Endothelial cell of umbilical vein (primary cell): ENCODE measurements around the gene PRDM2. TPM values are rescaled to one million over a fixed set of nuclear protein-coding genes. Genes with fewer than 3 reads are reported as not detected.

Source experiments
- BruUV-seq: library from RNA; stranded (reverse); fragments of 400-500 nt; replicated peaks from 2 replicates; lab custom pipeline; 2021; lab: Mats Ljungman, UMichigan
- CTCF ChIA-PET: fragments of 300-600, 350-600 bp; sonication (Branson Sonifier 250); formaldehyde crosslinking; loops from one replicate; lab custom pipeline; 2021; ENCODE audit warnings: antibody characterized with exemption, inconsistent platforms; lab: Charles Lee
- POLR2A ChIA-PET: fragments of 300-600, 350-600 bp; sonication (Branson Sonifier 250); formaldehyde crosslinking; loops from one replicate; lab custom pipeline; 2021; ENCODE audit warnings: antibody characterized with exemption, inconsistent platforms; lab: Charles Lee
- DNase-seq: peaks from one replicate; pipeline ENCODE4 v3.0.0-alpha.2; 2011; ENCODE audit warnings: low read depth, low spot score
- FAIRE-seq: peaks from 2 replicates; lab custom pipeline; 2011; peaks lifted over from hg19 to GRCh38; lab: Jason Lieb, UNC
- H2AFZ ChIP-seq: 2 replicates; pipeline ENCODE4 v1.6.0; 2012; ENCODE audit warnings: low read depth, low read length, control low read depth, inconsistent platforms
- H3K27ac ChIP-seq: 2 replicates; pipeline ENCODE4 v1.5.1; 2011; ENCODE audit warnings: low read depth, mild to moderate bottlenecking, control low read depth, low read length, moderate library complexity; ENCODE audit not compliant: insufficient read depth
- H3K27me3 ChIP-seq, 2 experiments: 2 replicates each; pipeline versions ENCODE4 v1.6.0 to v1.6.1; 2011; ENCODE audit warnings: low read length in 2 of 2, mixed read lengths in 1 of 2; ENCODE audit not compliant: control insufficient read depth in 2 of 2, insufficient read depth in 2 of 2
- H3K36me3 ChIP-seq, 2 experiments: 2 replicates in 1 of 2; 3 replicates in 1 of 2; pipeline ENCODE4 v1.5.1; 2011; ENCODE audit warnings: low read length in 2 of 2, mild to moderate bottlenecking in 1 of 2, moderate library complexity in 1 of 2; ENCODE audit not compliant: control insufficient read depth in 2 of 2, insufficient read depth in 2 of 2; ENCODE audit errors: extremely low read depth in 1 of 2
- H3K4me1 ChIP-seq: 3 replicates; pipeline ENCODE4 v1.5.1; 2011; ENCODE audit warnings: mild to moderate bottlenecking, low read length; ENCODE audit not compliant: control insufficient read depth, insufficient read depth; ENCODE audit errors: extremely low read depth
- H3K4me2 ChIP-seq: 2 replicates; pipeline ENCODE4 v1.6.1; 2011; ENCODE audit warnings: low read length, control low read depth, mixed read lengths; ENCODE audit not compliant: insufficient read depth
- H3K4me3 ChIP-seq, 3 experiments: fragments of 200-600 bp in 1 of 3; sonication (generic), shearing (Covaris generic) in 1 of 3; replicated peaks in 1 of 3; 2 replicates each; pipeline ENCODE4 v1.5.1; 2011 to 2016; ENCODE audit warnings: control low read depth in 3 of 3, low read length in 3 of 3, mild to moderate bottlenecking in 2 of 3, inconsistent platforms in 1 of 3, low read depth in 1 of 3, moderate library complexity in 1 of 3; ENCODE audit not compliant: insufficient read depth in 1 of 3
- H3K79me2 ChIP-seq: 2 replicates; pipeline ENCODE4 v1.6.0; 2012; ENCODE audit warnings: low read length, inconsistent platforms; ENCODE audit not compliant: control insufficient read depth, insufficient read depth
- H3K9ac ChIP-seq: replicated peaks from 2 replicates; pipeline ENCODE3; 2011; ENCODE audit warnings: low read length, control low read depth; ENCODE audit not compliant: insufficient read depth; ENCODE audit errors: extremely low read depth
- H3K9me1 ChIP-seq: replicated peaks from 3 replicates; pipeline ENCODE4 v1.6.0; 2011; ENCODE audit warnings: mild to moderate bottlenecking, low read length; ENCODE audit not compliant: control insufficient read depth, insufficient read depth; ENCODE audit errors: extremely low read depth
- H3K9me3 ChIP-seq: replicated peaks from 2 replicates; pipeline ENCODE4 v1.5.1; 2012; ENCODE audit warnings: low read length, inconsistent platforms; ENCODE audit not compliant: control insufficient read depth, insufficient read depth
- H4K20me1 ChIP-seq: replicated peaks from 2 replicates; pipeline ENCODE3; 2011; ENCODE audit warnings: mild to moderate bottlenecking, low read length; ENCODE audit not compliant: control insufficient read depth, insufficient read depth; ENCODE audit errors: extremely low read depth
- CTCF ChIP-seq, 2 donors: IDR thresholded peaks; 1 replicate in 1 of 2; 2 replicates in 1 of 2; pipeline ENCODE4 v1.5.1; 2011; ENCODE audit warnings: low read length in 2 of 2, mild to moderate bottlenecking in 2 of 2, moderate library complexity in 2 of 2, control low read depth in 1 of 2, inconsistent platforms in 1 of 2, low read depth in 1 of 2; ENCODE audit not compliant: insufficient read depth in 1 of 2; ENCODE audit errors: extremely low read depth in 1 of 2
- EZH2 ChIP-seq: IDR thresholded peaks from 2 replicates; pipeline ENCODE4 v1.6.1; 2012; ENCODE audit warnings: borderline replicate concordance, low read depth, mild to moderate bottlenecking, moderate library complexity, low read length, inconsistent platforms; ENCODE audit not compliant: severe bottlenecking
- FOS ChIP-seq: IDR thresholded peaks from 2 replicates; pipeline ENCODE4 v1.6.1; 2011; ENCODE audit warnings: mild to moderate bottlenecking, low read length, moderate library complexity, borderline replicate concordance; ENCODE audit not compliant: insufficient read depth
- GATA2 ChIP-seq: IDR thresholded peaks from 2 replicates; pipeline ENCODE4 v1.7.0; 2011; ENCODE audit warnings: low read depth, mild to moderate bottlenecking, moderate library complexity, mixed read lengths, low read length; ENCODE audit not compliant: insufficient read length, insufficient read depth
- JUN ChIP-seq: IDR thresholded peaks from 2 replicates; pipeline ENCODE4 v1.6.1; 2011; ENCODE audit warnings: borderline replicate concordance, low read depth; ENCODE audit not compliant: insufficient read length, insufficient read depth
- MAX ChIP-seq: IDR thresholded peaks from 2 replicates; pipeline ENCODE4 v1.6.1; 2011; ENCODE audit not compliant: insufficient read depth, insufficient read length
- MYC ChIP-seq: IDR thresholded peaks from one replicate; pipeline ENCODE4 v1.6.1; 2011; ENCODE audit warnings: mild to moderate bottlenecking, low read depth, low read length
- POLR2A ChIP-seq: IDR thresholded peaks from 2 replicates; pipeline ENCODE4 v1.6.1; 2012; ENCODE audit warnings: low read depth, mild to moderate bottlenecking, control low read depth, low read length
- POLR2AphosphoS5 ChIP-seq: IDR thresholded peaks from 2 replicates; pipeline ENCODE4 v1.6.1; 2012; ENCODE audit warnings: low read depth, mild to moderate bottlenecking, control low read depth, low read length, moderate library complexity; ENCODE audit not compliant: insufficient read depth
- dilution Hi-C: fragments of 300-500 bp; cut with MboI; formaldehyde crosslinking; loops from one replicate; pipeline ENCODE4 v1.15.0; 2019; ENCODE audit warnings: low sequenced_read_pairs; ENCODE audit not compliant: extremely low pct_ligation_motif_present
- intact Hi-C: fragments of 100-400 bp; cut with micrococcal nuclease; formaldehyde crosslinking; loops from one replicate; pipeline ENCODE4 v1.10.0; 2022
- polyA plus RNA-seq, 4 experiments: library from polyadenylated mRNA; depleted of rRNA in 3 of 4; stranded (reverse) in 3 of 4; unstranded in 1 of 4; fragments of >200 nt; gene quantifications; 2 replicates each; pipeline versions ENCODE4 v1.2.1 to v1.2.3, GENCODE V29; 2011 to 2012; ENCODE audit warnings: missing spikeins in 1 of 4
- total RNA-seq: library from RNA; stranded (reverse); gene quantifications from 2 replicates; pipeline ENCODE4 v1.2.3, GENCODE V29; 2021

Gene PRDM2
- total and polyA plus RNA-seq, 2 donors (not counting 3 experiments of a cell fraction or from before 2014, with no cell fraction given), result 11.3 to 35.7 TPM

- H2AFZ ChIP-seq, result no peak overlapping the region
- H3K9me3 ChIP-seq, result no peaks in the 10 kb centered on the region
- H3K9me1 ChIP-seq, result no peaks in the 10 kb centered on the region
- FAIRE-seq, result no peak
- peaks cover 2% of the 10 kb centered on the region for H3K79me2 ChIP-seq
- no peak for TF ChIP-seq CTCF (IDR thresholded peaks at IDR 0.05; ENCODE audit: extremely low read depth in 1 of 2, insufficient read depth in 1 of 2, low read depth in 1 of 2, low read length in 2 of 2)
- TF ChIP-seq MYC, result no peak
- no peak for TF ChIP-seq POLR2AphosphoS5
- TF ChIP-seq POLR2A, result no peak
- no peak for TF ChIP-seq FOS
- TF ChIP-seq MAX, result no peak
- TF ChIP-seq GATA2, result no peak
- no peak for TF ChIP-seq JUN
- no peak for TF ChIP-seq EZH2
- no TSS peak for BruUV-seq
- ChIA-PET POLR2A (no interaction called here), CTCF (interaction anchor here (1.0 to 1.9 kb wide), 3 partner anchors 10 to 47 kb away, joined by 3 to 6 read pairs (median 3); no protein-coding TSS in a partner anchor)
- no peak overlapping the region for H3K4me3 ChIP-seq
- no peaks in the 10 kb centered on the region for H3K36me3 ChIP-seq
- no peak overlapping the region for H3K4me2 ChIP-seq
- intact Hi-C loops (no loop called here), dilution Hi-C loops (no loop called here)
- H3K27ac ChIP-seq, result no peak overlapping the region
- no peaks in the 10 kb centered on the region for H3K4me1 ChIP-seq
- no peak for DNase-seq
- no peaks in the 10 kb centered on the region for H3K27me3 ChIP-seq
- H4K20me1 ChIP-seq, result no peaks in the 10 kb centered on the region
- no peak overlapping the region for H3K9ac ChIP-seq
These were observed 2.6 kb downstream of the PRDM2 start for GRCh38 chr1:13702425-13703127.
